ENCODE measurements around the gene KISS1. TPM values are rescaled to one million over a fixed set of nuclear protein-coding genes. Genes with fewer than 3 reads are reported as not detected.

KISS1 gene
- total RNA-seq, 1 donor from 2014 or later, result 111 TPM

DNA sequence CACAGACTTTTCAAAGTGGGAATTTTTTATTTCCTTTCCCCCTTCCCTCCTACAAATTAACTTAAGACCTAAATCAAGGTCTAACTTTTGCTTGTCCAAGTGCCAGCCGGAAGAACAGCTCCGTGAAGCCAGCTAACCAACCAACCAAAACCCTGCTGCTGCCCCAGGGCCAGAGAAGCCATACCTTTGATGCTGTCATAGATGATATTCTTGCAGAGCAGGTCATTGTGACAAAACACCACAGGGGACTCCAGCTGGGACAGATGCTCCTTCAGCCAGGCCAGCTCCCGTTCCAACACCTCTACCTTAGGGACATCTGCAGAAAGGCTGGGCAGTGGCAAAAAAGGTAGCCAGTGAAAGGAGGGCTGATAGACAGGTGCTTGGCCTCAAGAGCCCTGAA, 55.2 kb downstream of the KISS1 start:
- no peak overlapping the region for H3K4me3 ChIP-seq (ENCODE audit: low read depth, low read length)
- no peak for TF ChIP-seq CTCF (conservative IDR thresholded peaks at IDR 0.05; ENCODE audit: low read depth, low read length)
- no peak for DNase-seq (ENCODE audit: low read depth)

Other genes starting within 250 kb of the KISS1 start
- gene SOX13, start 123.4 kb downstream of the KISS1 start, total RNA-seq, result 5.7 and 16.2 TPM in 2 replicates
- gene ETNK2, start 44.4 kb downstream of the KISS1 start, total RNA-seq, result 12.3 and 15.6 TPM in 2 replicates
- 0.12 TPM in 1 of 2 replicates, not detected in the other for gene REN, start 30.2 kb downstream of the KISS1 start, total RNA-seq
- 1.7 and 3.0 TPM in 2 replicates for gene GOLT1A, start 17.5 kb upstream of the KISS1 start, total RNA-seq
- 10.4 and 19.9 TPM in 2 replicates for gene PLEKHA6, start 163.4 kb upstream of the KISS1 start, total RNA-seq
- 26.6 and 28.5 TPM in 2 replicates for gene PPP1R15B, start 215.3 kb upstream of the KISS1 start, total RNA-seq

Data from epithelial cell of proximal tubule (primary cell).